HCT116 (cell line): Measurements from ENCODE around the gene IL17B.

Experiments used
- CEBPB ChIP-seq: IDR thresholded peaks from 2 replicates; pipeline ENCODE4 v1.6.1; 2012; ENCODE audit warnings: low read depth
- EGR1 ChIP-seq: IDR thresholded peaks from 2 replicates; pipeline ENCODE4 v1.6.1; 2012; ENCODE audit warnings: low read depth
- POLR2A ChIP-seq: IDR thresholded peaks from 2 replicates; pipeline ENCODE4 v1.7.0; 2011; ENCODE audit warnings: borderline replicate concordance; ENCODE audit not compliant: insufficient read depth, insufficient read length; ENCODE audit errors: extremely low read depth
- RAD21 ChIP-seq: IDR thresholded peaks from 2 replicates; pipeline ENCODE4 v1.6.1; 2012; ENCODE audit warnings: low read depth, mild to moderate bottlenecking
- SIN3A ChIP-seq: IDR thresholded peaks from 2 replicates; pipeline ENCODE4 v1.6.1; 2012; ENCODE audit warnings: low read depth
- YY1 ChIP-seq: IDR thresholded peaks from 2 replicates; pipeline ENCODE4 v1.6.1; 2011; ENCODE audit warnings: low read length, low read depth, moderate library complexity, mild to moderate bottlenecking; ENCODE audit not compliant: insufficient replicate concordance; ENCODE audit errors: extremely low read depth
- TF ChIP-seq, protein P1 (sequence below), 3 experiments: fragments of 200-600 bp in 1 of 3; sonication (generic) in 1 of 3; IDR thresholded peaks in 2 of 3; conservative IDR thresholded peaks in 1 of 3; 2 replicates each; pipeline ENCODE4 v1.5.1; 2012 to 2017; ENCODE audit warnings: low read depth in 2 of 3, low read length in 2 of 3, antibody characterized with exemption in 1 of 3, borderline replicate concordance in 1 of 3, control low read depth in 1 of 3, mild to moderate bottlenecking in 1 of 3, mixed read lengths in 1 of 3, mixed run types in 1 of 3, moderate library complexity in 1 of 3; ENCODE audit not compliant: insufficient read depth in 1 of 3
- TF ChIP-seq, protein P2 (sequence below): IDR thresholded peaks from 2 replicates; pipeline ENCODE4 v1.6.1; 2012

DNA sequence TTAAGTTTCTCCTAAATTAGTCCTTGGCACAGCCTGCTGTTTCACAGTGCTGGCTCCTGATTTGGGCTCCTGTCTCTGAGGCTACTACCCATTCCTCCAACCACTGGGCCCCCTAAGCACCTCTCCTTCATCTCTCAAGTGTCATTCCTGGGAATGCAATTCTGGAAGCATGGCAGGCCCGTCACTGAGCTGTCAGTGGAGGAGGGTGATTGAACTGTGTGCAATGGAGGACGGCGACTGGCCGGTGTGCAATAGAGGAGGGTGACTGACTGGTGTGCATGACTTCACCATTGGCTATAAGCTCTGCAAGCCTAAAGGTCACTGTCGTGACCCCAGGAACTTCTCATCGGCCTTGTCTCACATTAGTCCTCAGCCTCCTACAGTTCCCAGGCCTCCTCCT lies 12.4 kb upstream of the IL17B start:
- TF ChIP-seq, protein P1, sequence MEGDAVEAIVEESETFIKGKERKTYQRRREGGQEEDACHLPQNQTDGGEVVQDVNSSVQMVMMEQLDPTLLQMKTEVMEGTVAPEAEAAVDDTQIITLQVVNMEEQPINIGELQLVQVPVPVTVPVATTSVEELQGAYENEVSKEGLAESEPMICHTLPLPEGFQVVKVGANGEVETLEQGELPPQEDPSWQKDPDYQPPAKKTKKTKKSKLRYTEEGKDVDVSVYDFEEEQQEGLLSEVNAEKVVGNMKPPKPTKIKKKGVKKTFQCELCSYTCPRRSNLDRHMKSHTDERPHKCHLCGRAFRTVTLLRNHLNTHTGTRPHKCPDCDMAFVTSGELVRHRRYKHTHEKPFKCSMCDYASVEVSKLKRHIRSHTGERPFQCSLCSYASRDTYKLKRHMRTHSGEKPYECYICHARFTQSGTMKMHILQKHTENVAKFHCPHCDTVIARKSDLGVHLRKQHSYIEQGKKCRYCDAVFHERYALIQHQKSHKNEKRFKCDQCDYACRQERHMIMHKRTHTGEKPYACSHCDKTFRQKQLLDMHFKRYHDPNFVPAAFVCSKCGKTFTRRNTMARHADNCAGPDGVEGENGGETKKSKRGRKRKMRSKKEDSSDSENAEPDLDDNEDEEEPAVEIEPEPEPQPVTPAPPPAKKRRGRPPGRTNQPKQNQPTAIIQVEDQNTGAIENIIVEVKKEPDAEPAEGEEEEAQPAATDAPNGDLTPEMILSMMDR (IDR thresholded peaks at IDR 0.05 in 2 of 3, conservative IDR thresholded peaks at IDR 0.05 in 1 of 3; ENCODE audit: borderline replicate concordance in 1 of 3, insufficient read depth in 1 of 3, low read depth in 2 of 3, low read length in 2 of 3) = no peak
- TF ChIP-seq POLR2A = no peak
- TF ChIP-seq RAD21 = no peak
- no peak for TF ChIP-seq YY1
- TF ChIP-seq CEBPB = no peak
- TF ChIP-seq EGR1 = no peak
- TF ChIP-seq, protein P2, sequence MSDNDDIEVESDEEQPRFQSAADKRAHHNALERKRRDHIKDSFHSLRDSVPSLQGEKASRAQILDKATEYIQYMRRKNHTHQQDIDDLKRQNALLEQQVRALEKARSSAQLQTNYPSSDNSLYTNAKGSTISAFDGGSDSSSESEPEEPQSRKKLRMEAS = no peak
- no peak for TF ChIP-seq SIN3A
